DOHH2 (cell line): Measurements from ENCODE around the gene TLCD1.

Experiments used
- CTCF ChIP-seq: fragments of 200-600 bp; sonication (generic); IDR thresholded peaks from one replicate; pipeline ENCODE4 v1.5.1; 2014; ENCODE audit warnings: antibody characterized with exemption, mild to moderate bottlenecking, low read depth, low read length; ENCODE audit not compliant: poor library complexity, severe bottlenecking
- EZH2phosphoT487 ChIP-seq: fragments of 200-600 bp; sonication (generic); IDR thresholded peaks from 2 replicates; pipeline ENCODE4 v1.6.1; 2017; ENCODE audit warnings: borderline replicate concordance, mild to moderate bottlenecking, antibody characterized with exemption, low read length, moderate library complexity, mixed read lengths

GRCh38 chr17:28737770-28738679 lies 12.0 kb upstream of the TLCD1 start:
- TF ChIP-seq CTCF (no peak), EZH2phosphoT487 (no peak)
